IPS DF 6.9 (cell line): ENCODE measurements around the gene DDX10.
"Not testable (repeated sequence)": the region's sequence is repeated elsewhere in the genome, so short reads cannot be mapped to it uniquely, and the experiment has no call there.

Source experiments
- DNase-seq: peaks from one replicate; pipeline ENCODE4 v3.0.0-alpha.2; 2013; ENCODE audit warnings: low read depth, low spot score
- H3K27ac ChIP-seq: one replicate; pipeline ENCODE4 v1.5.1; 2013; ENCODE audit warnings: low read length, control low read depth
- H3K27me3 ChIP-seq: 2 replicates; pipeline ENCODE4 v1.6.1; 2013; ENCODE audit warnings: mild to moderate bottlenecking, low read length; ENCODE audit not compliant: control insufficient read depth, insufficient read depth
- H3K36me3 ChIP-seq: 2 replicates; pipeline ENCODE4 v1.6.1; 2013; ENCODE audit warnings: low read length; ENCODE audit not compliant: control insufficient read depth, insufficient read depth
- H3K4me1 ChIP-seq: 2 replicates; pipeline ENCODE4 v1.6.1; 2013; ENCODE audit warnings: low read length; ENCODE audit not compliant: control insufficient read depth, insufficient read depth
- H3K4me3 ChIP-seq: 2 replicates; pipeline ENCODE4 v1.5.1; 2013; ENCODE audit warnings: mild to moderate bottlenecking, low read length
- H3K9me3 ChIP-seq: 2 replicates; pipeline ENCODE4 v1.6.1; 2013; ENCODE audit warnings: low read length, inconsistent platforms; ENCODE audit not compliant: control insufficient read depth, insufficient read depth
- WGBS: extraction: QIAGEN DNeasy Blood & Tissue Kit; methylation state at CpG from one replicate; pipeline ENCODE4 v1.1.7; 2013; ENCODE audit warnings: mixed read lengths, missing lambda C conversion rate; ENCODE audit not compliant: insufficient read length, insufficient coverage; 5-methylcytosine and 5-hydroxymethylcytosine counted together

Gene DDX10

GRCh38 chr11:108654100-108654499, 10.8 kb upstream of the DDX10 start:
- not testable (repeated sequence) for H3K27me3 ChIP-seq, H3K4me1 ChIP-seq, H3K4me3 ChIP-seq, H3K36me3 ChIP-seq, DNase-seq, H3K27ac ChIP-seq, H3K9me3 ChIP-seq
- WGBS, result no CpG with 5 or more reads among the region's 3 CpGs

- no peak for DNase-seq
- H3K9me3 ChIP-seq, result no peaks in the 10 kb centered on the region
- H3K4me3 ChIP-seq, result no peak overlapping the region
- no peaks in the 10 kb centered on the region for H3K27me3 ChIP-seq
- no peak overlapping the region for H3K27ac ChIP-seq
- no peaks in the 10 kb centered on the region for H3K4me1 ChIP-seq
- H3K36me3 ChIP-seq, result no peaks in the 10 kb centered on the region
- WGBS, result no CpG with 5 or more reads among the region's 5 CpGs
Measured at GRCh38 chr11:108654994-108655631, 9.8 kb upstream of the DDX10 start.

- H3K27me3 ChIP-seq, result no peaks in the 10 kb centered on the region
- WGBS, result no CpG with 5 or more reads among the region's 4 CpGs
- H3K4me1 ChIP-seq, result no peaks in the 10 kb centered on the region
- no peak overlapping the region for H3K27ac ChIP-seq
- DNase-seq, result no peak
- no peaks in the 10 kb centered on the region for H3K36me3 ChIP-seq
- H3K9me3 ChIP-seq, result no peaks in the 10 kb centered on the region
- H3K4me3 ChIP-seq, result no peak overlapping the region
Measured at GRCh38 chr11:108662700-108663099, 2.2 kb upstream of the DDX10 start.

- Histone ChIP-seq H3K27me3 (no peaks in the 10 kb centered on the region), H3K27ac (no peak overlapping the region), H3K4me3 (no peak overlapping the region), H3K36me3 (no peaks in the 10 kb centered on the region), H3K4me1 (no peaks in the 10 kb centered on the region), H3K9me3 (no peaks in the 10 kb centered on the region)
- WGBS, result no CpG with 5 or more reads among the region's 5 CpGs
- DNase-seq, result no peak
Measured at GRCh38 chr11:108663154-108663877, 1.6 kb upstream of the DDX10 start.

GRCh38 chr11:108666373-108666772, 1.5 kb downstream of the DDX10 start:
- Histone ChIP-seq H3K4me1 (0 out of 2 replicates have a peak, but pooled peaks cover 2% of the 10 kb centered on the region), H3K27me3 (no peaks in the 10 kb centered on the region), H3K4me3 (no peak overlapping the region), H3K27ac (no peak overlapping the region), H3K36me3 (no peaks in the 10 kb centered on the region), H3K9me3 (no peaks in the 10 kb centered on the region)
- DNase-seq, result no peak
- no CpG with 5 or more reads among the region's 7 CpGs for WGBS

DNA sequence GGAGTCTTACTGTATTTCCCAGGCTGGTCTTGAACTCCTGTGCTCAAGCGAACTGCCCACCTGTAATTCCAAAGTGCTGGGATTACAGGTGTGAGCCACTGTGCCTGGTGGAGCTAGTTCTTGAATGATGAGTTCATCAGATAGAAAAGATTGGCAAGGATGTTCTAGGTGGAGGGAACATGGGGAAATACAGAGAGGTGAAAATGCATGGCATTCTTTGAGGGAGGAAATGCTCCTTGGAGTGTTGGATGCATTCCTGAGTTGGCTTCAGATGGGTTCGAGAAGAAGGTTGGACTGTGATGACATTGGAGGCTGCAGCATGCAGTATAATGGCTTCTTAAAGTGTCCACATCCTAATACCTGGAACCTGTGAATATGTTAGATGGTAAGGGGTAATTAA, 4.4 kb downstream of the DDX10 start:
- H3K4me3 ChIP-seq, result no peak overlapping the region
- H3K27ac ChIP-seq, result no peak overlapping the region
- no CpG with 5 or more reads among the region's 2 CpGs for WGBS
- H3K4me1 ChIP-seq, result 0 out of 2 replicates have a peak, but pooled peaks cover 2% of the 10 kb centered on the region
- H3K9me3 ChIP-seq, result no peaks in the 10 kb centered on the region
- DNase-seq, result no peak
- no peaks in the 10 kb centered on the region for H3K36me3 ChIP-seq
- H3K27me3 ChIP-seq, result no peaks in the 10 kb centered on the region

- no peak overlapping the region for H3K27ac ChIP-seq
- DNase-seq, result no peak
- no peaks in the 10 kb centered on the region for H3K27me3 ChIP-seq
- H3K4me3 ChIP-seq, result no peak overlapping the region
- H3K36me3 ChIP-seq, result no peaks in the 10 kb centered on the region
- H3K9me3 ChIP-seq, result no peaks in the 10 kb centered on the region
- 0 out of 2 replicates have a peak, but pooled peaks cover 2% of the 10 kb centered on the region for H3K4me1 ChIP-seq
- WGBS, result no CpG with 5 or more reads among the region's 7 CpGs
Measured at GRCh38 chr11:108669711-108670110, 4.8 kb downstream of the DDX10 start.

- Histone ChIP-seq H3K27ac (no peak overlapping the region), H3K4me1 (0 out of 2 replicates have a peak, but pooled peaks cover 2% of the 10 kb centered on the region), H3K9me3 (no peaks in the 10 kb centered on the region), H3K4me3 (no peak overlapping the region), H3K36me3 (no peaks in the 10 kb centered on the region), H3K27me3 (no peaks in the 10 kb centered on the region)
- no CpG with 5 or more reads among the region's 4 CpGs for WGBS
- DNase-seq, result no peak
Measured at GRCh38 chr11:108670451-108670850, 5.6 kb downstream of the DDX10 start.

- Histone ChIP-seq H3K27ac (no peak overlapping the region), H3K27me3 (no peaks in the 10 kb centered on the region), H3K4me3 (no peak overlapping the region), H3K4me1 (0 out of 2 replicates have a peak, but pooled peaks cover 2% of the 10 kb centered on the region), H3K9me3 (no peaks in the 10 kb centered on the region), H3K36me3 (peaks cover 3% of the 10 kb centered on the region; the same call in 1 of the 2 replicates)
- no CpG with 5 or more reads among the region's 3 CpGs for WGBS
- DNase-seq, result no peak
Measured at GRCh38 chr11:108672113-108672512, 7.2 kb downstream of the DDX10 start.

GRCh38 chr11:108672786-108673185, 7.9 kb downstream of the DDX10 start:
- no peak for DNase-seq
- peaks cover 3% of the 10 kb centered on the region; the same call in 1 of the 2 replicates for H3K36me3 ChIP-seq
- no peak overlapping the region for H3K4me3 ChIP-seq
- H3K9me3 ChIP-seq, result no peaks in the 10 kb centered on the region
- no peak overlapping the region for H3K27ac ChIP-seq
- no peaks in the 10 kb centered on the region for H3K27me3 ChIP-seq
- 0 out of 2 replicates have a peak, but pooled peaks cover 2% of the 10 kb centered on the region for H3K4me1 ChIP-seq
